GM11168 (cell line): ENCODE results near the gene TBC1D30.
"Not testable (repeated sequence)": the region's sequence is repeated elsewhere in the genome, so short reads cannot be mapped to it uniquely, and the experiment has no call there.

Experiments
- in situ Hi-C: fragments of 300-500 bp; cut with MboI; formaldehyde crosslinking; loops from one replicate; pipeline ENCODE4 v1.12.0; 2022; ENCODE audit warnings: low sequenced_read_pairs; ENCODE audit not compliant: unreplicated experiment

Gene TBC1D30

GRCh38 chr12:64840949-64841717 lies 16.7 kb downstream of the TBC1D30 start:
- in situ Hi-C loops: no loop called here

DNA sequence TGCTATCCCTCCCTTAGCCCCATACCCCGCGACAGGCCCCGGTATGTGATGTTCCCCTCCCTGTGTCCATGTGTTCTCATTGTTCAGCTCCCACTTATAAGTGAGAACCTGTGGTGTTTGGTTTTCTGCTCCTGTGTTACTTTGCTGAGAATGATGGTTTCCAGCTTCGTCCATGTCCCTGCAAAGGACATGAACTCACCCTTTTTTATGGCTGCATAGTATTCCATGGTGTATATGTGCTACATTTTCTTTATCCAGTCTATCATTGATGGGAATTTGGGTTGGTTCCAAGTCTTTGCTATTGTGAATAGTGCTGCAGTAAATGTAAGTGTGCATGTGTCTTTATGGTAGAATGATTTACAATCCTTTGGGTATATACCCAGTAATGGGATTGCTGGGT lies 24.0 kb downstream of the TBC1D30 start:
- in situ Hi-C loops: not testable (repeated sequence)

DNA sequence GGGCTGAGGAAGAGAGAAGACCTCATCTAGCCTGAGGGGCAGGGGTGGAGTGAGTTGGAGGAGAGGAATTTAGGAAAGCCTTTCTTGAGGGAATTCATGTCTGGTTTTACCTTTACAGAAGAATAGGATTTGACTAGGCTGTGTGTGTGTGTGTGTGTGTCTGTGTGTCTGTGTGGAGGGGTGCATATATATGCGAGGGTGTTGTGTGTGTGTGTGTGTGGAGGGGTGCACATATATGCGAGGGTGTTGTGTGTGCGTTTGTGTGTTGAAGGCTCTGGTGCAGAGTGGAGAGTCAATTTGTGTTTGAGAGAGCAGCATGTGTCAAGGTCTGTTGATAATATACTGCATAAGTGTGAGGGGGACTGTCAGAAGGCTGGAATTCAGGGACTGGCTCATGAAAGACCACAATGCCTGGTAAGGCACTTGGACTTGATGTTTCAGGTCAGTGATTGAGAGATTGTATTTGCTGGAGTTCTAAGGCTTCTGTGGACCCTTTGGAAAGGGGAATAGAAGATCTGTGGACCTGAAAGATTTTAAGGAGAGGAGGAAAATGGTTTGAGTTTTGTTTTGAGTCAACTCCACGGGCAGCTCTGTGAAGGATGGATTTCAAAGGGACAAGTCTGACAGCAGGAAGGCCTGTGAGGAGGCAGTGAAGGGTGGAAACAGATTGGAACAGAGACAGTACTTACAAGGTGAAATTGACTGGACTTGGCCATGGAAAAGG lies 34.6 kb downstream of the TBC1D30 start:
- in situ Hi-C loops: no loop called here

DNA sequence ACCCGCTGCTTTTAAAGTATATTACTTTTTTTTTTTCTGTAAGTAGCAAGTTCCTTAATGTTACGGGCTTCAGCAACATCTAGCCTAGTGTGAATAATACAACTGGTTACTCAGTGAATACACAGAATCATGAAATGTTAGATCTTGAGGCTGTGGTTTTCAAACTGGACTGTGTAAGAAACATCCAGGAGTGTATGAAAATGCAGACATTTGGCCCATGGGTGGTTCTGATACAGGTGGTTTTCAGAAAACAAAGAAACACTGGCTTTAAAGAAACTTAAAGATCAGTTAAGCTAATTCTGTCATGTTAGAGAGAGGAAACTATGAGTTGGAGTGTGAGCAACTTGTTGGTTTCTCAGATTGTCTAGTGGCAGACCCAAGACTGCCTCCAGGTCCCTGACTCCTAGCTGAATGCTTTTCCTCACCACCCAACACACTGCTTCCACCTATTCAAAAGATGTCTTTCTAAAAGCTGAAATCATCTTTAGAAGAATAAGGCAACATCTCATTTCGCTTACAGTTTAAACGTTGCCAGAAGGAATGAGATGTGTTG lies 36.1 kb downstream of the TBC1D30 start:
- in situ Hi-C loops: no loop called here

- in situ Hi-C loops: no loop called here
Measured at GRCh38 chr12:64864319-64864718, 39.9 kb downstream of the TBC1D30 start.

DNA sequence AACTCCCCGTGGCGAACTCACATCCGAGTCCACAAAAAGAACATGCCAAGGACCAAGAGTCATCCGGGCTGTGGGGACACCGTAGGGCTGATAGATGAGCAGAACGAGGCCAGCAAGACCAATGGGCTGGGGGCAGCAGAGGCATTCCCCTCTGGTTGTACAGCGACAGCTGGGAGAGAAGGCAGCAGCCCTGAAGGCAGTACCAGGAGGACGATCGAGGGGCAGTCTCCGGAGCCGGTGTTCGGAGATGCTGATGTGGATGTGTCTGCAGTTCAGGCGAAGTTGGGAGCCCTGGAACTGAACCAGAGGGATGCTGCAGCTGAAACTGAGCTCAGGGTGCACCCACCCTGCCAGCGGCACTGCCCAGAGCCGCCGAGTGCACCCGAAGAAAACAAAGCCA lies 50.7 kb downstream of the TBC1D30 start:
- in situ Hi-C loops: no loop called here

GRCh38 chr12:64876388-64877071 lies 52.1 kb downstream of the TBC1D30 start:
- in situ Hi-C loops: no loop called here

- in situ Hi-C loops: no loop called here
Measured at GRCh38 chr12:64877363-64878004, 53.0 kb downstream of the TBC1D30 start.

- in situ Hi-C loops: loop anchor here (10.0 kb wide), 1 partner anchor 78 kb away; no protein-coding TSS in a partner anchor
Measured at GRCh38 chr12:64882687-64883086, 58.2 kb downstream of the TBC1D30 start.

GRCh38 chr12:64883264-64884163 lies 59.1 kb downstream of the TBC1D30 start:
- in situ Hi-C loops: loop anchor here (10.0 kb wide), 1 partner anchor 79 kb away; no protein-coding TSS in a partner anchor

DNA sequence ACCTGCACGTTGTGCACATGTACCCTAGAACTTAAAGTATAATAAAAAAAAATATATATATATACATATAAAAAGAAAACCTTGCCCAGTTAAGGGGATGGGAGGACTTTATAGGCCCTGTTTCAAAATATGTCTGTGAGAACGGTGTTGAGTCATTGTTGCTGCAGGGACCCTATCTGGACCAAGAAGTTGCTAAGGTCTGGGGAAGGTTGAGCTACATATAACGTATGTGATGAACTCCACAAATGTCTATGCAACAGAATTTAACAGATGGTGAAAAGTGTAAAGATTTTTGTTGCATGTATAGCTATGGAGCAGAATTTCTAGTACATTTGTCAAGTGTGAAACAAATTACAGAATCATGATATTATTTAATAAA lies 59.7 kb downstream of the TBC1D30 start:
- in situ Hi-C loops: loop anchor here (10.0 kb wide), 1 partner anchor 79 kb away; no protein-coding TSS in a partner anchor

DNA sequence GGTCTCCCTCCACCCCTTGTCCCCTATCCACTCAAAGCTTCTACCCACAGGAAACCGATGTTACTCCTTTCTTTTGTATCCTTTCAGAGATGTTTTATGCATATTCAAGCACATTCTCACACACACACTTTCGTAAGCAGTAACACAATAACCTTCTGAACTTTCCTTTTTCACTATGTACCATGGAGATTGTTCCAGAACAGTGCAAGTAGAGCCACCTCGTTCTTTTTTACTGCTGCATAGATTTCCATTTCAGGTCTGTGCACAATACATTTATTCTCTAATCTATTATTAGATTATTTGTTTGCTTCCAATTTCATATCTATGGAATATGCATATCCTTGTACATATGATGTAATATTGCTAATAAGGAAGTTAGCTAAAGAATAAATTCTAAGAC lies 60.3 kb downstream of the TBC1D30 start:
- in situ Hi-C loops: loop anchor here (10.0 kb wide), 1 partner anchor 80 kb away; no protein-coding TSS in a partner anchor

DNA sequence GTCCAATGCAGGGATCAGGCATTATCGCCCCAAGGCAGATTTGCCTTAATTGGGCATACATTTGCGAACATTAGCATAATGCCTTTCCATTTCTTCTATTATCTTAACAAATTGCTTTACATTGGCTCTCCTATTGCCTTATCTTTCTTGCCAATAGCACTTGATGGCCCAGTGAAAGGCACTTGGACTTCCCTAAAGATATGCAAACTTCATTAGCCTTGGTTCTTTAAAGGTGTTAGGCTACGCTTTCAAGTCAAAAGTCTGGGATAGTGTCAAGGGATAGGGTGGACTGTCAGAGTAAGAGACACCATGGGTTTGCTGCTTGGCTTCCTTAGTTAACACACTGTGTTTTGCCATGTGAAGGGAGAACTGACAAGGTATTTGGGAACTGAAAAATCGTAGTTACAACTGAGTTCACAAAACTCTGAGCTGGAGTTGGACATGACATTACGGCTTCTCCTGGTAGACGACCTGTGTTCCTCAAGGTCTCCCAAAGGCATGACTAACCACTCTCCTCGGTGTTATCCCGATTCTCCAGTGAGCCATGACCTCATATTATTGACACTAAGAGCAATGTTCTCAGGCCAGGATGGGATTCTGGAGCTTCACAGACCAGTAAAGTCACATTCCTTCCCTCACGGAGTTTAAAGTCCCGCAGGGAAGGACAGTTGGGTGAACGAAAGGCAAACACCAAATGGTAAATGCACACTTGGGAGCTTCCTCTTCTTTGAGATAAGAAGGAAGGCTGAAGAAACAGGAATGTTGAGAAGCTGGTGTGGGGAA lies 65.2 kb downstream of the TBC1D30 start:
- in situ Hi-C loops: loop anchor here (10.0 kb wide), 3 partner anchors 85 to 355 kb away; no protein-coding TSS in a partner anchor

GRCh38 chr12:64890873-64891468 lies 66.5 kb downstream of the TBC1D30 start:
- in situ Hi-C loops: loop anchor here (10.0 kb wide), 2 partner anchors 224 to 354 kb away; no protein-coding TSS in a partner anchor

DNA sequence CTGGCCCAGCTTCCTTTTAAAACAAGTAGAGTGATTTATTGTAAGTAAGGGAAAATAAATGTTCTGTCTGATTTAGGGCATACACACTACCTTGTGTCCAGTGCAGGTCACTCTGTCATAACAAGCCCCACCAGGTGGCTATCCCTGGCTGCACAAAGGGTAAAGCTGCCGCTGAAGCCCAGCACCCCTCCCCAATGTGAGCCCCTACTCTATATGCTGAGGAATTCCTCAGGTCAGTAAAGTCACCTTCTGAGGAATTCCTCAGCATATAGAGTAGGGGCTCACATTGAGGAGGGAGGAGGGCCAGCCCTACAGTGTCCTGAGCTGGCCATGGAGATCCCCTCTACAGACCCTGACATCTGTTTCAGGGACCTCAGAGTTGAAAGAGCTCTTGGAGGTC lies 67.2 kb downstream of the TBC1D30 start:
- in situ Hi-C loops: loop anchor here (10.0 kb wide), 2 partner anchors 223 to 353 kb away; no protein-coding TSS in a partner anchor

DNA sequence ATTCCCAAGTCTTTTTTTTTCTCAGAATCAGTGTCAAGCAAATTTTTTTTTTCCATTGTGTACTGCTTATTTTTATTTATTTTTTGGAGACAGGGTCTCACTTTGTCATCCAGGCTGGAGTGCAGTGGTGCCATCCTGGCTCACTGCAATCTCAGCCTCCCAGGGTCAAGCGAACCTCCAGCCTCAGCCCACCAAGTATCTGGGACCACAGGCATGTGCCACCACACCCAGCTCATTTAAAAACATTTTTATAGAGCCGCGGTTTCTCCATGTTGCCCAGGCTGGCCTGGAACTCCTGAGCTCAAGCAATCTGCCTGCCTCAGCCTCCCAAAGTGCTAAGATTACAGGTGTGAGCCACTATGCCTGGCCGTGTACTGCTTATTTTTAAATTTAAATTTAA lies 68.1 kb downstream of the TBC1D30 start:
- in situ Hi-C loops: loop anchor here (10.0 kb wide), 2 partner anchors 222 to 352 kb away; no protein-coding TSS in a partner anchor

DNA sequence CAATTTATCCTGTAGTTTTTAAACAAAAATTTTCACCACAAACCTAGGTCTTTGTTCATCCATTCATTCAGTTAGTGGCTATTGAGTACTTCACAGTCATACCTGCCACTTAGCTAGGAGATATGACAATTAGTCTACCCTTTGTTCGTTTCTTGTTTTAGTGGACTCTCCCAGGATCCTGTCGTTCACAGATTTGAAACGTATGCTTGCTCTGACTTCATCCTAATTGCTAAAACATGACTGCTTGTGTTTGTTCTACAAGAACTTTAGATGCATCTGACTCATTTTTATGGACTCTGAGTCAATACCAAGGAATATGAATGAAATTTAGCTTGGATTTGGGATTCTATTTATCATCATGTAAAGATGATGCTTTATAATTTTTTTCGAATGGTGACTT lies 69.5 kb downstream of the TBC1D30 start:
- in situ Hi-C loops: loop anchor here (10.0 kb wide), 2 partner anchors 221 to 351 kb away; no protein-coding TSS in a partner anchor
